Measurements from ENCODE around the gene GPC3. TPM values are rescaled to one million over a fixed set of nuclear protein-coding genes. Genes with fewer than 3 reads are reported as not detected.

Gene GPC3
- total RNA-seq, 2 donors from 2014 or later = 0.66 to 1.4 TPM

DNA sequence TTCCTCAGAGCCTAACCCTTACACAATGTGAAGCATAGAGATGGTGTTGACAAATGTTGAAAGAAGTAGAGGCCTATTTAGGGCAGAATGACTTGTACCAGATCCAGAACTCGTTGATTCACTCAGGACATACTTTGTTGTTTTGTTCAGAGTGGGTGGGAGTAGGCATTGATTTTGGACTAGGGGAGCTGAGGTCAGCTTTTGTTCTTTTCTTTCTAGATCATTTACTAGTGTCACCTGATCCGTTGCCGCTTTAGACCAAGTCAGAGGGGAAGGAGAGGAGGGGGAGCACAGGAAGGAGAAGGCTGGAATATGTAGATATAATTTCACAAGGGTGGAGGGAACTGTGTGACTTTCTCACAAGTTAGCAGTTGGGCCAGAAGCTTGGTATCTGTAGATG, 287.7 kb downstream of the GPC3 start:
- no peak overlapping the region for H3K27ac Mint-ChIP-seq
- no peaks in the 10 kb centered on the region for H3K36me3 Mint-ChIP-seq
- ATAC-seq (no peak), DNase-seq (ENCODE audit: low spot score in 2 of 2) (no peak)
- H3K9me3 Mint-ChIP-seq = no peaks in the 10 kb centered on the region

DNA sequence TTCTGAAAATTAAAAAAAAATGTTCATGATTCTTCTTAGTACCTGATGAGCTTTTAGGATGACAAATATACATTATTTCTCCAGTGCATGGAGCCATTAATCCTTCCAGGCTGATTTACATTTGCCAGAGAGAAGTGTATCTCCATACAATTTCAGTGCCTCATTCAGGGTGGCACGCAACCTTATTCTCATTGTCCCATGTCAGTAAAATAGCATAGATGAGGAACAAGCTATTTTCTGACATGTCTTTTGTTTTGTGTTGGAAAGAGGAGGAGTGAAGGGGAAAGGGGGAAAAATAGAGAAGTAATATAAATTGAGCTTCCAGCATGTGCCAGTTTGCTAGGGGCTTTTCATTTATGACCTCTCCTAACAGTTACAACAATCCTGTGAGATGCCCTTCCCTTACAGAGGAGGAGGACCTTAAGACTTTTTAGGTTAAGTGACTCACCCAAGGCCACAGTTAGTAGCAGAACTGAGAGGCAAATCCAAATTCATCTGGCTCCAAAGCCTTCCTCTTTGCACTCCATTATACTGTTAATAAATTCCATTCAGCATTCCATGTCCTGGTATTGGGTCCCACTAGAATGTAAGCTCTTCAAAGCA, 295.3 kb downstream of the GPC3 start:
- ATAC-seq (no peak), DNase-seq (ENCODE audit: low spot score in 2 of 2) (no peak)
- H3K9me3 Mint-ChIP-seq = no peaks in the 10 kb centered on the region
- H3K27ac Mint-ChIP-seq = no peak overlapping the region
- no peaks in the 10 kb centered on the region for H3K36me3 Mint-ChIP-seq

DNA sequence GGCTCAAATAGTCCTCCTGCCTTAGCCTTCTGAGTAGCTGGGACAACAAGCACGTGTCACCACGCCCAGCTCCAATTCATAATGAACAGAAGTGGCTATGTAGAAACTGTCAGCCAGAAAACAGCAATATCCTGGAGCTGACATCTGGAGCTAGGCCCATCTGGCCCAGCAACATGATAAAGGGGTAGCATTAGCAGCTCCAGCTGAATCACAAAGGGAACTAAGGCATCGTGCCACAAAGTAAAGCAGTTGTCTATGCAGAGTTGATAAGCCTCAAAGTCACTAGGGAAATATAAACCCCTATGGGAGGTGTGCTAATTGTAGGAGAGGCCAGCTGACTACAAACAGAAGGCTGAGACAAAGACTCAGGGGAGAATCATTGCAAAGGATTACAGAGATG, 299.6 kb downstream of the GPC3 start:
- Mint-ChIP-seq H3K27ac (no peak overlapping the region), H3K36me3 (no peaks in the 10 kb centered on the region)
- ATAC-seq = no peak

DNA sequence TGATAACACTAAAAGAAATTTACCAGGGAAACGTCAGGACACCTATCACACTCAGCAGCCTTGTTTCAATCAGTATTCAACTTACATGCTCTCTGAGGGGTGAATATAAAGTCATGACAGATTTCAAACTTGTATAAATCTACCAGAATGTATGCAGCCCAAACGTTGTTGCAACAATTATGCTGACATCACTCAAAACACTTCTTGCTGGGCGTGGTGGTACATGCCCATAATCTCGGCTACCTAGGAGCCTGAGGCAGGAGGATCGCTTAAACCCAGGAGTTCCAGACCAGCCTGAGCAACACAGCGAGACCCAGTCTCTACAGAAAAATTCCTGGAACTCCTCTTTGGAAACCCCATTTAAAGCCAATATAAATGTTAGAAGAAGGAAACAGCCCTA, 303.5 kb downstream of the GPC3 start:
- Mint-ChIP-seq H3K27ac (no peak overlapping the region), H3K9me3 (no peaks in the 10 kb centered on the region), H3K36me3 (no peaks in the 10 kb centered on the region)
- ATAC-seq (no peak), DNase-seq (ENCODE audit: low spot score in 2 of 2) (no peak)

More for the DNA sequence above, 299.6 kb downstream of the GPC3 start:
- H3K9me3 Mint-ChIP-seq = no peaks in the 10 kb centered on the region
- DNase-seq (ENCODE audit: low spot score in 2 of 2) = no peak

DNA sequence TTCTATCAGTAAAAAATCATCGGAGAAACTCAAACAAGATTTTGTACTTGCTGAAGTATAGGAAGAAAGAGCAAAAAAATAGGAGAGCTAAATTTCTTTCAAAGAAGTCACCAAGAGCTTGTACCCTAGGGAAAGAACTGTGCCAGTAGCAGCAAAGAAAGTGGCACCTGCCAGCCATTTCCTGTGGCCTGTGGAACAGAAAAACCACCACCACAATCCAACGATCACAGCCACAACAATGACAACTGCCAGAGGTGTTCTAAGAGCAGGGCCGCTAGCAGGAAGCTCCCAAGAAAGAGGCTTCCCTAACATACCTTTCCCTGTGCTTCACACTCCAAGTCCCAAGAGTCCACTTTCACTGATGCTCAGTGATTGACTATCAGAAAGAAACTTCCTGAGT, 304.0 kb downstream of the GPC3 start:
- H3K27ac Mint-ChIP-seq = no peak overlapping the region
- no peak for DNase-seq (ENCODE audit: low spot score in 2 of 2)
- ATAC-seq = no peak
- no peaks in the 10 kb centered on the region for H3K9me3 Mint-ChIP-seq
- H3K36me3 Mint-ChIP-seq = no peaks in the 10 kb centered on the region

DNA sequence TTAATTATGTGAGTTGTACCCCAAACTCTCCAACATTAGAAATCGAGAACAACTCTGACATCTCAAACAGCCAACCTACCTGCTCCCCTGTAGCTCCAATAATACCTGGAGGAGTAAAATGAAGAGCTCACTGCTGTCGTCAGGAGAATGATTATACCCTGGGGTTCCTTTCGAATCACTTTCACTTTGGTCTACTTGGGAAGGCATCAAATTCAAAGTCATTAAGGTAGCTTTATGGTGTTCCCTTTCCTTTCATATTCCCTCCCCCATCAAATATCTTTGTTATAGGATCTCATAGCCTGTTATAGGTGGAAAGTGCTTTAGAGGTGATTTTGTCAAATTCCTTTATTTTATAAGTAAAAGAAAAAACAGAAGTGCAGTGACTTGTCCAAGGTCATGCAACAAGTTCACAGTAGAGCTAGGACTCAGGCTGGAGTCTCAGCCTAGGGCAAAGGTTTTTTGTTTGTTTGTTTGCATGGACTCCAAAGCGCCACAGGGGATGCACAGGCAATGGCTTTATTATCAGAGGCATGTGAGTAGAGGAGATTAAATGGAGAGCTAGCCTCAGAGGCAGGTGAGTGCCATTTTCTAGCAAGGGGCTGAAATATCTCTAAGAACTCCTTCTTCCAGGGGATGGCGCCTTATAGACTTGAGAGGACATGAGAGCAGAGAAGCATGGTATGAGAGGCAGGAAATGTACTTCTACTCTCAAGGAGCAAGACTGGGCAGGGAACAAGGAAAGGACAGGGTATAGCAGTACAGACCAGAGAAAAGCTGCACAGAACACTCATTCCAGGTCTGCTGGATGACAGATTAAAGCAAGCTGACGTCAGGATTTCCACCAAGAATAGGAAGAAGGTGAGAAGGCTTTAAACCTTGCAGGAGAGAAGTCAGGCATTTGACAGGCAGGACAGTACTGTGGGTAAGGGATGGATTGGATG, 308.0 kb downstream of the GPC3 start:
- Mint-ChIP-seq H3K36me3 (no peaks in the 10 kb centered on the region), H3K27ac (no peak overlapping the region), H3K9me3 (no peaks in the 10 kb centered on the region)
- ATAC-seq (no peak), DNase-seq (ENCODE audit: low spot score in 2 of 2) (no peak)

DNA sequence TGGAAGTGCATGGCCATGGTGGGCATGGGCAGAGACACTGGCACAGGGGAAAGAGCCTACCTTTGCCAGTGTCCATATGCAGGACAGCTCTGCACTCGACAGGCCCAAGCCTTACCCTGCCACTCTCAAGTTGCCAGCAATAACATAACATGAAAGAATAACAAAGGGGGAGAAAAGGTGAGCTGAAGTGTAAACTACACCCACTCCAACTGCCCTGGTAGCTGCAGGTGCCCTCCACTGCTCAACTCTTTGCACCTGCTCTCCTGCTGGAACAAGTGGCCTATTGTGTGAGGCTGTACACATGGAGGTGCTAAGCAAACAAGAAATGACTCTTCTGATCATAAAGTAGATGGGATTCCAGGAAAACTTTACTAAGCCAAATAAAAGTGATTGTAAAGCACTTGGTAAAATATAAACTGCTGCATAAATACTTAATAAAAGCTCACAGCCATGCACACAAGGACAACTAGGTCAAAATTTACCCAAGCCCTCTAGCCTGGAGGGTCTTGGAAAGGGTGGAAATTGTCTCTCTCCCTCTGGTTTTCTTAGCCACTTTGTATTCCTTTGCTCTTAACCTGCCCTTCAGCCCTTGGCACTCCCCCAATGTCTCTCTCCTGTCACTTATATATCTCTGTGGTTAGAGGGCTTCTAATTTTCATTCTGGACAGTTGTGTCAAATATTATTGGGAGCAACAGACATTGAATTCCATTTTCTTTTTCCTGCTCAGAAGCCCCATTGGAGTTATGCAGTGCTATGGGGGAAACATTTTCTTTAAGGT, 308.9 kb downstream of the GPC3 start:
- no peak for DNase-seq (ENCODE audit: low spot score in 2 of 2)
- no peaks in the 10 kb centered on the region for H3K9me3 Mint-ChIP-seq
- no peak for ATAC-seq
- no peak overlapping the region for H3K27ac Mint-ChIP-seq
- no peaks in the 10 kb centered on the region for H3K36me3 Mint-ChIP-seq

DNA sequence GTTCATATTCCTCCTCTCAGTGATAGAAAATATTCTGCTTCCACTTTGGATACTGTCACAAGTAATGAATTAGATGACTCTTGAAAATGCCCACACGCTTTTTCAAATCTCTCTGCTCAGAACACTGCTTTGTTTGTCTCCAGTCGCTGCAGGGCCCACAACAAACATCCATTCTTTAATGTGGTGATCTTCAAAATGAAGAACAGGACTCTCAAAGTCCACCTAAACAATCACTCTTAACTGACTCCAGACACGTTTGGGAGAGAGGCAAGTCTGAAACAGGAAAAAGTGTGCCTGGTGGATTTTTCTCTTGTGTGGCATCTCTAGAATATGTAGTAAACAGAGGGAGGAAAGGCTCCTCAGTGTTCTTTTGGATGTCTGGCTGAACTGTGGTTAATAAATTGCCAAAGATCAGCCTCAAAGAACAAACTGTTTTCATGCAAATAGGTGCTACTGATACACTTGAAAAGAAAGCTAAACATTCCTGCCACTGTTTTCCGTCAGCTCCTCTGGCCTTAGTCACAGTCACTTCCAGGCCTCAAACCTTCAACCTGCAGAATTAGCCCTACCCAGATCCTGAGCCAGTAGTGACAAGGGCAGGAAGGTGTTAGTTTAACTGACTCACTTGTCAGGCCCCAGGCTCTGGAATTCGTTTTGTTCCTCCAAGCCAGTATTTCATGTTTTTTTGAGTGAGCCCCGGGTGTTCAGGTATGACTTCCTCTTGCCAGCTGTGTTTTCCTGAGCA, 310.5 kb downstream of the GPC3 start:
- ATAC-seq (no peak), DNase-seq (ENCODE audit: low spot score in 2 of 2) (no peak)
- no peaks in the 10 kb centered on the region for H3K9me3 Mint-ChIP-seq
- H3K27ac Mint-ChIP-seq = no peak overlapping the region
- H3K36me3 Mint-ChIP-seq = no peaks in the 10 kb centered on the region

DNA sequence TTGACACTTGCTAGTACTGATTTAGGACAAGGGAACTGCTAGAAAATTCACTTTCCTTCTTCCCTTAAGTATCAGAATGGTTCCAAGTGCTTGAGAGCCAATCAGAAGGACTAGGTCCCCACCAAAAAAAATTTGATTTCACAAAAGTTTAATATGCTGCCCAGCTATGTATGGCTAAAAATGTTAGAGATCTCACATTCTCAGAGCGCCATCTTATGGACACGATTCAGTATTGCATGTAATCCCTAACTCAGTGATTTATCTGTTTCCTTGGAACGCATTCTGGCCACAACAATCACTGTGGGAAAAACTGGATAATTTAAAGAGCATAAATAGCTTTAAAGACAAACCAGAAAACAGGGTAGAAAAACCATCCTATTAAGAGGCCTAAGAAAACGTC, 315.0 kb downstream of the GPC3 start:
- ATAC-seq (no peak), DNase-seq (ENCODE audit: low spot score in 2 of 2) (peak in 1 of 2 donors; percentile 4)
- H3K9me3 Mint-ChIP-seq = no peaks in the 10 kb centered on the region
- no peak overlapping the region for H3K27ac Mint-ChIP-seq
- no peaks in the 10 kb centered on the region for H3K36me3 Mint-ChIP-seq

DNA sequence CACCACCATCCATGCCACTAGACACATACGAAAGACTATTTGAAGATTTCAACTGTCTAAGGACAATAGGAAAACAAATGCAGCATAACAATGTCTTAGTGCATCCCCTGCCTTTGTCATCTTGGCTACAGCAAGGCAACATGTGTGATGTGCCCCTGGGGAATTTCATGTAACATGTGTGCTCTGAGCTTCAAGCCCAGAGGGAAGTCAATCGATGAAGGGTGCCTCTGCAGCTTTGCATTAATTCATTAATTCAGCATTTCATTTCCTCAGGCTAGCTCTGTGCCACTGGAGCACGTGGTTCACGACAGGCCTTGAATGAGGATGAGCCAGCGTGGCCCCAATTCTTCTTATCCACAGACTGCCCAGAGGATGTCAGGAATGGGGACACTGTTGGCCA, 316.2 kb downstream of the GPC3 start:
- Mint-ChIP-seq H3K27ac (no peak overlapping the region), H3K9me3 (no peaks in the 10 kb centered on the region), H3K36me3 (no peaks in the 10 kb centered on the region)
- DNase-seq (ENCODE audit: low spot score in 2 of 2) (no peak), ATAC-seq (no peak)

DNA sequence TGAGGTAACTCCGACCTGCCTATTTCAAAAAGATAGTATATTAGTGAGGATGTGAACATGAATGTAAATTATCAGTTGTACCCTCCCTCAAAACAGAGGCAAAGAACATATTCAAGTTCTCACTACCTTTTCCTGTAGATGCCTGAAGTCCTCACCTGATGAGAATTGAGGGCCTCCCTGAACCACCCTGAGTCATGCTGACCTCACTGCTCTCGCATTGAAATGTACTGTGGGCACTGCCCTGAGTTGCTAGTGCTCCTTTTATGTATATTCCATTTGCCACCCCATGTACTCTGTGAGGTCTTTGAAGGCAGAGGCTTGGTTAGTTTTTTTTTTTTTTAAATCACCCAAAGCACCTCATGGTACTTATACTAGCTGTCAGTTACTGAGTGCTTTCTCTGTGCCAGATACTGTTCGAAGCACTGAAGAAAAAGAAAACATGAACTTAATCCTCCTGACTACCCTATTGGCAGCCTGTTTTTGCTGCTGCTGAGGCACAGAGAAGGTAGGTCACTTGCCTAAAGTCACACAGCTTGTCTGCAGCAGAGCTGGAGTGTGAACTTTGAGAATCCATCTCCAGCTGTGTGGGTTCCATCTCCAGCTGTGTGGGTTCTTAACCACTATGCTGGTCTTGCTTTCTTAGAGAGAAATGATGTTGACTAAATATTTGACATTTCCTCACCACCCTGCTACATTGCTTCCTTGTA, 317.0 kb downstream of the GPC3 start:
- ATAC-seq (peak in 1 of 2 donors; percentile 38), DNase-seq (ENCODE audit: low spot score in 2 of 2) (no peak)
- no peaks in the 10 kb centered on the region for H3K9me3 Mint-ChIP-seq
- H3K27ac Mint-ChIP-seq = no peak overlapping the region
- no peaks in the 10 kb centered on the region for H3K36me3 Mint-ChIP-seq

DNA sequence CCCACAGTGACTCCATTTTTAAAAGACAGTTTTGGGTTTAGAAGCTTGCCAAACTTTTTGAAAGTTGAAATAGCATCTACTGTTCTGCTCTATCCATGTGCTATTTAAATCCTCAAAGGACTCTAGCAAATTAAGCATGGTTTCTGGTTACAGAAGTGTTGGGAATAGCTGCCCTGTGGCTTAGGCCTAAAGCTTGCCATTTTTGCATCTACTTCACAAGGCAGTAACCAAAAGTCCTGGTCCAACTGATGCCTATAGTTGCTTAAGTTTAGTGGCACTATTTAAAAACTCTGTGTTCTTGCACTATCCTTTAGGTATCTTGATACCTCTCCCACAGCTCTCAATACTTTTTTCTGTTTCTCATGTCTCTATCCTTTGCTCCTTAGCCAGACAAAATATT, 319.1 kb downstream of the GPC3 start:
- Mint-ChIP-seq H3K9me3 (no peaks in the 10 kb centered on the region), H3K36me3 (no peaks in the 10 kb centered on the region), H3K27ac (no peak overlapping the region)
- ATAC-seq (no peak), DNase-seq (ENCODE audit: low spot score in 2 of 2) (no peak)

DNA sequence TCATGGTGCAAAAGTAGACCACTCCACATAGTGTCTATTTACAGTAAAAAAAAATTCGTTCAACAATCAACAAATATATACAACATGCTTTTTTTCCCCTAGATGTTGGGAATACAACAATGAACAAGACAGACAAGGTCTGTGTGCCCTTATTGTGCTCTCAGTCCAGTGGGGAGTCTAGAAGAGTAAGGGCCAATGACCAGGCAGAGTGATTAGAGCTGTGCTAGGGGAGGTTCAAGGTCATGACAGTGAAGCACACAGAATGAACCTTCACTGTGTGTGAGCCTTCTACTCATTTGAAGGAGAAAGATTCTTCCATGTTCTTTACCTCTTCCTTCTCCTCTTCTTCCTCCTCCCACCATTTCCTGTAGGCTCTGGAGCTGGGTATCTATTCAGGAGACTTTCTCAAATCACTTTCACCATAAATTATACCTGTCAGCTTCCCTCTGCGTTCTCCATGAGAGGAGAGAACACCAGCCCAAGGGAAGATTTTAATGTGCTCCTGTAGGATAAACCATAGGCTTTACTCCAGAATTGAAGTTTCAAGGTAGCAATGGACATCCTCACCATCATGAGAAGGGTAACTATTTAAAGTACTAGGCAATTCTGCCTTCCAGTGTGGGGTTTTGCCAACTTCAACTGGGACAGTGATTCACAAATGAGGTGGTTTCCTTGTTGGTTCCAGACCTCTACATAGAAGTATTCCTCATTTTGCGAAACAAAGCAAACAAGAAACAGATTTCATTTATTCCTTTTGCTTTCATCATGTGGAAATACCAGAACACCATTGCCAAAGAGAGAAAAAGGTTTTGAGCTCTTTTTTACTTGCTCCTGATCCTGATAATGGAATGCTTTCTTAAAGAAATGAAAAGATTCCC, 323.2 kb downstream of the GPC3 start:
- Mint-ChIP-seq H3K27ac (no peak overlapping the region), H3K9me3 (no peaks in the 10 kb centered on the region), H3K36me3 (no peaks in the 10 kb centered on the region)
- DNase-seq (ENCODE audit: low spot score in 2 of 2) (no peak), ATAC-seq (no peak)

DNA sequence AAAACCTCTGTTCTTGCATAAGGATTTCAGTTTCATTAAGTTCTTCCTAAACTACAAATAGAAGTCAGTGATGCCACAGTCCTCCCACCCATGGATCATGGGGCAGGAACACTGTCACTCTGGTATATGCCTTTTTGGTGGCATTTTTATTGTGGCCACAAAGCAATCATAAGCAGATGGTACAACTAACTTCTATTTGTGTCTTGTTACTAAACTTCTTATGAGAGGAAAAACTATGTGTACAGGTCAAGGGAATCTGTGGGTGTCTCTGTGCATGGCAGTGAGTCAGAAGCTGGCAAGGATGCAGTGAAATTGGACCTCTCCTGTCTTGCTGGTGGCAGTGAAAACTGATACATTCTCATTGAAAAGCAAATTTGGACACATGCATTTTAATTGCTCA, 325.1 kb downstream of the GPC3 start:
- Mint-ChIP-seq H3K36me3 (no peaks in the 10 kb centered on the region), H3K27ac (no peak overlapping the region)
- DNase-seq (ENCODE audit: low spot score in 2 of 2) = no peak

DNA sequence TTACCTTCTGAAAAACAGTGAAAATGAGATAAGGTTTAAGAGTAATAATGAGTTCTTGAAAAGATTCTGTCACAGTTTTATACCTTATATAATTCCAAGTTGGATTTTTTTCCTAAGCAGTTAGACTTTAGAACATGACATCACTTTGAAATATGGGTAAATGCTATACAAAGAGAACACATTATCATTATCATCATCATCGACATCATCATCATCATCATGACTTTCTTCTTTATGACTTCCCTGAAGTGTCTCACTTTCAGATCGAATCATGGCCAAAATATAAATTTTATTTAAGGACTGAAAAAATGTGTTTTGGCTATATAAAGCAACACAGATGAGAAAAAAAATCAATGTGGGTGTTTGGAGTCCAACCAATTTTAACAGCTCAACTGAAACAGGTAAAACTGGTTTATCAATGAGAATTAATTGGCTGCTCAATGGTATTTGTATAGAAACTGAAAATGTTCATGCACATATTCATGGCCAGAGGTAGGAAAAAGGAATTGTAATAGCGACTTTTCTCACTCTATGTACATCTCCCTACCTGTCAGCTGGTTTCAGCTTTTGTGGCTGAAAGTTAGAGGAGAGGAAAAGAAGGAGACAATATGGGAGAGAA, 327.0 kb downstream of the GPC3 start:
- ATAC-seq (no peak), DNase-seq (ENCODE audit: low spot score in 2 of 2) (no peak)
- no peaks in the 10 kb centered on the region for H3K36me3 Mint-ChIP-seq
- no peak overlapping the region for H3K27ac Mint-ChIP-seq
- no peaks in the 10 kb centered on the region for H3K9me3 Mint-ChIP-seq

More for the DNA sequence above, 325.1 kb downstream of the GPC3 start:
- no peaks in the 10 kb centered on the region for H3K9me3 Mint-ChIP-seq
- ATAC-seq = no peak
